22Rv1 (cell line): ENCODE data around the gene TNS3.

Experiments used
- H3K27ac ChIP-seq: fragments of 450-650 bp; 2 replicates; pipeline ENCODE4 v1.5.1; 2017
- ZFX ChIP-seq: fragments of 450-650 bp; IDR thresholded peaks from 2 replicates; pipeline ENCODE4 v1.6.1; 2017; ENCODE audit warnings: antibody characterized with exemption, borderline replicate concordance
- TF ChIP-seq, protein P1 (sequence below): fragments of 450-650 bp; IDR thresholded peaks from 2 replicates; pipeline ENCODE4 v1.5.1; 2017; ENCODE audit warnings: mild to moderate bottlenecking

TNS3 gene

DNA sequence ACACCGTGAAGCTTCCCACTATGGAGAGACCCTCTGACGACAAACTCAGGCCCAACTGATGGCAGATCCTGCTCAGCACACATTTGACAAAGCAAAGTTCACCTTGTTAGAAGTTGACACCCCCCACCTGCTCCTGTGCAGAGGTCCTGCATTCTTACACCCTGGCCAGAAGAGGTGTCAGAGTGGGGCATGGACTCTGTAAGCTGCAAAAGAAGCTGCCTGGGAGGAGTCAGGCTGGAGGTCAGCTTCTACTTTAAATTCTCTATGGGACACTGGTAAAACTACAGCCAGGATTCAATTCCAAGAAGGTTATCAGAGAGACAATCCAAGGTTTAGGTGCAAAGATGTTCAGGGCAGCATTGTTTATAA is 20.0 kb upstream of the TNS3 start:
- TF ChIP-seq ZFX, result no peak
- TF ChIP-seq, protein P1, sequence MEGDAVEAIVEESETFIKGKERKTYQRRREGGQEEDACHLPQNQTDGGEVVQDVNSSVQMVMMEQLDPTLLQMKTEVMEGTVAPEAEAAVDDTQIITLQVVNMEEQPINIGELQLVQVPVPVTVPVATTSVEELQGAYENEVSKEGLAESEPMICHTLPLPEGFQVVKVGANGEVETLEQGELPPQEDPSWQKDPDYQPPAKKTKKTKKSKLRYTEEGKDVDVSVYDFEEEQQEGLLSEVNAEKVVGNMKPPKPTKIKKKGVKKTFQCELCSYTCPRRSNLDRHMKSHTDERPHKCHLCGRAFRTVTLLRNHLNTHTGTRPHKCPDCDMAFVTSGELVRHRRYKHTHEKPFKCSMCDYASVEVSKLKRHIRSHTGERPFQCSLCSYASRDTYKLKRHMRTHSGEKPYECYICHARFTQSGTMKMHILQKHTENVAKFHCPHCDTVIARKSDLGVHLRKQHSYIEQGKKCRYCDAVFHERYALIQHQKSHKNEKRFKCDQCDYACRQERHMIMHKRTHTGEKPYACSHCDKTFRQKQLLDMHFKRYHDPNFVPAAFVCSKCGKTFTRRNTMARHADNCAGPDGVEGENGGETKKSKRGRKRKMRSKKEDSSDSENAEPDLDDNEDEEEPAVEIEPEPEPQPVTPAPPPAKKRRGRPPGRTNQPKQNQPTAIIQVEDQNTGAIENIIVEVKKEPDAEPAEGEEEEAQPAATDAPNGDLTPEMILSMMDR, result no peak
- no peak overlapping the region for H3K27ac ChIP-seq

DNA sequence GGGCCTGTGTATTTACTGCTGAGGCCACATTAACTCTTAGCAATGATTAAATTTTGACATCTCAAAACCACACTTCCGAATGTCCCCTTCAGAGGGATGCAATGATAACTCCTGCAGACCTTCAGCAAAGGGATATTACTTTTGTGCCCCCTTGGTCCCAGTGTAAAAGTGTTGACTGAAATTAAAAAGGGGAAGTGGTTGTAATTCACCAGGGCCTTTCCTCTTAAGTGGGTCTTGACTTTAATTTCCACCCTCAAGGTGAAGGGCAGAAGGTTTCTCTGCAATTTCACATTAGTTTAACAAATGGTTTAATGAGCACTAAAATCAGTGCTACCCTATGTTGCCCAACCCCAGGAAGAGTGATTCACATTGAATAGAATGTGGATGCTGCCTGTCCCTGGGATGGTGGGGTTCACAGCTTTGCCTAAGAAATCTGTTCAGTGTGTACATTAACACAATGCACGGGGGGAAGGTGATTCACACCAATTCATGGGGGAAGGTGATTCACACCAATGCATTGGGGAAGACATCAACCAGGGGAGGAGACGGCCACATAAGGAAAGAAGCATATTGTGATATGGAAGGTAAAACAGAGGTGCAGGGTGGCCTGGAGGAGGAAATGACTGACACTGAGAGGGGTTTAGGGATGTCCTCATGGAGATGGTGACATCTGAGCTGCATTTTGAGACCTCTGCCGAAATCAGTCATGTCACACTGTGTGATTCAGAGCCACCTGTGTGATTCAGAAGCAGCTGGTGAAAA is 19.4 kb upstream of the TNS3 start:
- H3K27ac ChIP-seq, result no peak overlapping the region
- TF ChIP-seq, protein P1, result no peak
- TF ChIP-seq ZFX, result no peak

DNA sequence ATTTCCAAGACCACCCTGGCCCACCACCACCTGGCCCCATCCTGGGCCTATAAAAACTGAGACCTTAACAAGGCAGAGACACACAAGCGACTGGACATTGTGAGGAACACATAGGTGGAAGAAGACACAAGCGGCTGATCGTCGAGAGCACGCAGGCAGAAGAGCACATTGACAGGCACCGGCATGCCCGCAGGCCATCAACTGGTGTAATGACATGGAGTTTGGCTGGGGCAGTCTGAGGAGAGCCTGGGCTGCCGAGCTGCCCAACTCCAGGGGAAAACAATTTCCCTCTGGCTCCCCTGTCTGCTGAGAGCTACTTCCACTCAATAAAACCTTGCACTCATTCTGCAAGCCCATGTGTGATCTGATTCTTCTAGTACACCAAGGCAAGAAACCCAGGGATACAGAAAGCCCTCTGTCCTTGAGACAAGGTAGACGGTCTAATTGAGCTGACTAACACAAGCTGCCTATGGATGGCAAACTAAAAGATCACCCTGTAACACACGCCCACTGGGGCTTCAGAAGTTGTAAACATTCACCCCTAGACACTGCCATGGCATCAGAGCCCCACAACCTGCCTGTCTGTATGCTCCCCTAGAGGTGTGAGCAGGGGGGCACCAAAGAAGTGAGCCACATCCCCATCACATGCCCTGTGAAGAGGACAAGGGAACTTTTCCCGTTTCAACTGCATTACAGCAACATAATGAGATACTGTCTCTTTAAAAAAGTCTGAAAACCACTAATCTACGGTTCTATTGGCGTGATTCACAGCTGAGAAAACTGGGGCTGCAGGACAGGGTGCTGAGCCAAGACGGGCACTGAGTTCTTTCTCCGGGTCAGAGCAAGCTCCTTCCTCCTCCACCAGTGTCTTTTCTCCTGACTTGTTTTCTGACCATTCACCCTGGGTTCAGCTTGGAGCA is 18.5 kb upstream of the TNS3 start:
- TF ChIP-seq ZFX, result no peak
- TF ChIP-seq, protein P1, result no peak
- no peak overlapping the region for H3K27ac ChIP-seq

DNA sequence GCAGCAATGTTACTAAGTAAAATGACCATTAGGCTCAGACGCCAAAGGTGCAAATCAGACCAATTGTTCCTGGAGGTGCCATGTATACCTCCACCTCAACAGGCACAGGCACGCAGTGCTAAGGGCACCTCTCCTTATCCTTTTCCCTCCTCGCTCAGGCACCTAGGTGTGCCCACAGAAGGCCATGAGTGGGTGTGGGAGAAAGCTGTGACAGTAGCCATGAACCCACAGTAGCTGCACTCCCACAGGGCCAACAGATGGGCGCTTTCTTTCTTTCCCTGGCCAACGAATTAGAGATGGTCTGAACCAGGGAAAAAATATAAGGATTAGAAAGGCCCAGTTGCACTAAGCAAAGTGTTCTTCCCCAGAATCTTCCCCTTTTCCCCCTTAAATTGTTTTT is 15.5 kb upstream of the TNS3 start:
- TF ChIP-seq, protein P1, result no peak
- TF ChIP-seq ZFX, result no peak
- H3K27ac ChIP-seq, result no peak overlapping the region

DNA sequence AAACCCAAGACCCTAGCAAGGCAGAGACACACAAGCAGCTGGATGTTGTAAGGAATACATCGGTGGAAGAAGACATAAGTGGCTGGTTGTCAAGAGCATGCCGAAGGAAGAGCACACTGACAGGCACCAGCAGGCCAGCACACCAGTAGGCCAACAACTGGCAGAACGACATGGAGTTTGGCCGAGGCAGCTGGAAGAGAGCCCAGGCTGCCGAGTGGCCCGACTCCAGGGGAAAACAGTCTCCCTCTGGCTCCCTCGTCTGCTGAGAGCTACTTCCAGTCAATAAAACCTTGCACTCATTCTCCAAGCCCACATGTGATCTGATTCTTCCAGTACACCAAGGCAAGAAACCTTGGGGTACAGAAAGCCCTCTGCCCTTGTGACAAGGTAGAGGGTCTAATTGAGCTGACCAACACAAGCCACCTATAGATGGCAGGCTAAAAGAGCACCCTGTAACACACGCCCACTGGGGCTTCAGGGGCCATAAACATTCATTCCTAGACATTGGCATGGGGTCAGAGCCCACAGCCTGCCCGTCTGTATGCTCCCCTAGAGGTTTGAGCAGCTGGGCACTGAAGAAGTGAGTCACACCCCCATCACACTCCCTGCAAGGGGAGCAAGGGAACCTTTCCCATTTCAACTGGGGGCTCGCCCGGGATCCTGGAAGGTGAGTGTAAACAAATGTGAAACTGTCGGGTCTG is 14.7 kb upstream of the TNS3 start:
- no peak overlapping the region for H3K27ac ChIP-seq
- TF ChIP-seq, protein P1, result no peak
- TF ChIP-seq ZFX, result no peak

DNA sequence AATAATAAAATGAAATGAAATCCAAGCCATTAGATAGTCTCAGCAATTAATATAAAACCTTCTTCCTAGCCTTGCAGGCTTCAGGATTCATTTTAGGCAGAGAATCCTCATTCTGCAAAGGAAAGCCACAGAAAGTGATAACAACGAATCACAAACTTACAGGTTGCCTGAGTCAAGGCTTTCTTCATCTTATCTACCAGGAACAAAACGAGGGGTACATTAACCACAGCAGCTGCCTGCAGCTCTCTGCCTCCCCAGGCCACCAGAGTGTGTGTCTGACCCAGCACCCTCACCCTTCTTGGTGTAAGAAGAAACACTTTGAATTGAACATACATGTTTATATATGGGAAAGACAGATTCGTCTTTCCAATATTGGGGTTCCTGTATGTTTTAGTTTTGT is 12.5 kb upstream of the TNS3 start:
- TF ChIP-seq ZFX, result no peak
- TF ChIP-seq, protein P1, result no peak
- H3K27ac ChIP-seq, result no peak overlapping the region
